ENCODE data around the gene AAR2.

- TF ChIP-seq, protein P1, sequence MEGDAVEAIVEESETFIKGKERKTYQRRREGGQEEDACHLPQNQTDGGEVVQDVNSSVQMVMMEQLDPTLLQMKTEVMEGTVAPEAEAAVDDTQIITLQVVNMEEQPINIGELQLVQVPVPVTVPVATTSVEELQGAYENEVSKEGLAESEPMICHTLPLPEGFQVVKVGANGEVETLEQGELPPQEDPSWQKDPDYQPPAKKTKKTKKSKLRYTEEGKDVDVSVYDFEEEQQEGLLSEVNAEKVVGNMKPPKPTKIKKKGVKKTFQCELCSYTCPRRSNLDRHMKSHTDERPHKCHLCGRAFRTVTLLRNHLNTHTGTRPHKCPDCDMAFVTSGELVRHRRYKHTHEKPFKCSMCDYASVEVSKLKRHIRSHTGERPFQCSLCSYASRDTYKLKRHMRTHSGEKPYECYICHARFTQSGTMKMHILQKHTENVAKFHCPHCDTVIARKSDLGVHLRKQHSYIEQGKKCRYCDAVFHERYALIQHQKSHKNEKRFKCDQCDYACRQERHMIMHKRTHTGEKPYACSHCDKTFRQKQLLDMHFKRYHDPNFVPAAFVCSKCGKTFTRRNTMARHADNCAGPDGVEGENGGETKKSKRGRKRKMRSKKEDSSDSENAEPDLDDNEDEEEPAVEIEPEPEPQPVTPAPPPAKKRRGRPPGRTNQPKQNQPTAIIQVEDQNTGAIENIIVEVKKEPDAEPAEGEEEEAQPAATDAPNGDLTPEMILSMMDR (IDR thresholded peaks at IDR 0.05) = no peak
- no peak for TF ChIP-seq ZFX (IDR thresholded peaks at IDR 0.05; ENCODE audit: borderline replicate concordance)
These were observed 45.6 kb downstream of the AAR2 start for GRCh38 chr20:36281785-36282380.
